ENCODE results near the gene KANSL1. TPM values are rescaled to one million over a fixed set of nuclear protein-coding genes. Genes with fewer than 3 reads are reported as not detected.
"Not testable (repeated sequence)": the region's sequence is repeated elsewhere in the genome, so short reads cannot be mapped to it uniquely, and the experiment has no call there.

Gene KANSL1
- total RNA-seq (233 and 261 TPM in 2 replicates), polyA plus RNA-seq (36.8 and 37.1 TPM in 2 replicates), polyA minus RNA-seq (70.6 and 111 TPM in 2 replicates)
- 68.6 TPM for total RNA-seq (2013)

- peaks cover 51% of the 10 kb centered on the region for H3K4me1 Mint-ChIP-seq
- Histone ChIP-seq H3K4me3 (ENCODE audit: control extremely low read depth in 1 of 5, extremely low read depth in 1 of 5, insufficient read depth in 1 of 5, low read depth in 2 of 5, low read length in 4 of 5) (peak within 1 kb of the TSS; percentile 83 to 100 (median 95)), H4K20me1 (ENCODE audit: control insufficient read depth, insufficient read depth, low read length, poor library complexity, severe bottlenecking) (peaks cover 23% of the 10 kb centered on the region), H3K4me2 (replicated peaks; ENCODE audit: low read depth, low read length, poor library complexity, severe bottlenecking) (peak within 1 kb of the TSS; percentile 83), H3K79me2 (ENCODE audit: control insufficient read depth, insufficient read depth, low read length) (peaks cover 73% of the 10 kb centered on the region), H3K27me3 (replicated peaks in 1 of 4; ENCODE audit: control extremely low read depth in 1 of 4, control insufficient read depth in 3 of 4, insufficient read depth in 4 of 4, low read length in 3 of 4) (no peaks in the 10 kb centered on the region), H3K9me3 (ENCODE audit: control extremely low read depth in 1 of 3, control insufficient read depth in 2 of 3, insufficient read depth in 1 of 3, low read length in 2 of 3) (no peaks in the 10 kb centered on the region), H3K9ac (ENCODE audit: low read length) (peak within 1 kb of the TSS; percentile 95), H2AFZ (ENCODE audit: insufficient read depth, low read depth, low read length, poor library complexity, severe bottlenecking) (peak within 1 kb of the TSS; percentile 98), H3K27ac (ENCODE audit: low read length in 2 of 2) (peak within 1 kb of the TSS; percentile 91 to 97), H3K4me1 (ENCODE audit: control insufficient read depth in 2 of 2, insufficient read depth in 2 of 2, low read length in 2 of 2) (peaks cover 33 to 41% of the 10 kb centered on the region in 2 donors), H3K36me3 (replicated peaks in 1 of 2; ENCODE audit: control extremely low read depth in 1 of 2, control insufficient read depth in 1 of 2, extremely low read depth in 1 of 2, insufficient read depth in 2 of 2, low read length in 1 of 2) (no peaks in the 10 kb centered on the region)
- peak within 1 kb of the TSS; percentile 99 for H3K27ac Mint-ChIP-seq
- H3K9me3 Mint-ChIP-seq (ENCODE audit: insufficient read depth), result no peaks in the 10 kb centered on the region
- WGBS (ENCODE audit: insufficient coverage), result under 1% methylated on average over 72 of the region's 72 CpGs
- intact Hi-C loops (cut with micrococcal nuclease), result loop anchor here (5.0 to 10.0 kb wide), 4 partner anchors 51 to 1132 kb away; partner anchors contain the start of genes EFCAB13 and NMT1
- DNase-seq, result peak; percentile 94
- POLR2A ChIA-PET, result interaction anchor here (0.6 to 1.3 kb wide), 6 partner anchors 11 to 1703 kb away, joined by 3 to 5 read pairs (median 4); partner anchors contain the start of gene SP2
- peak; percentile 31 for TF ChIP-seq CTCF (IDR thresholded peaks at IDR 0.05)
- no peak for TF ChIP-seq EZH2 (IDR thresholded peaks at IDR 0.05; ENCODE audit: borderline replicate concordance, insufficient read depth, low read depth, low read length, poor library complexity, severe bottlenecking)
- CTCF ChIA-PET, result interaction anchor here (0.6 to 3.0 kb wide), 24 partner anchors 8 to 226 kb away, joined by 3 to 27 read pairs (median 4); no protein-coding TSS in a partner anchor
- peak; percentile 72 for ATAC-seq (ENCODE audit: low read depth)
- no peaks in the 10 kb centered on the region for H3K27me3 Mint-ChIP-seq
- H3K4me3 Mint-ChIP-seq, result peak within 1 kb of the TSS; percentile 100
Measured at GRCh38 chr17:46193151-46193625, at the start of gene KANSL1. KANSL1 (minus strand) TSS chr17:46193429; CDS start chr17:46172143, 21,286 bp downstream.

GRCh38 chr17:46231359-46231758 is 38.1 kb upstream of the KANSL1 start:
- H3K9me3 Mint-ChIP-seq (ENCODE audit: insufficient read depth); H4K20me1 ChIP-seq (ENCODE audit: control insufficient read depth, insufficient read depth, low read length, poor library complexity, severe bottlenecking); H3K27me3 ChIP-seq (replicated peaks in 1 of 4; ENCODE audit: control extremely low read depth in 1 of 4, control insufficient read depth in 3 of 4, insufficient read depth in 4 of 4, low read length in 3 of 4); H3K4me2 ChIP-seq (replicated peaks; ENCODE audit: low read depth, low read length, poor library complexity, severe bottlenecking); H3K27ac Mint-ChIP-seq; H3K4me3 Mint-ChIP-seq; H3K4me1 Mint-ChIP-seq; CTCF ChIA-PET; H2AFZ ChIP-seq (ENCODE audit: insufficient read depth, low read depth, low read length, poor library complexity, severe bottlenecking); DNase-seq; POLR2A ChIA-PET; H3K4me3 ChIP-seq (ENCODE audit: control extremely low read depth in 1 of 5, extremely low read depth in 1 of 5, insufficient read depth in 1 of 5, low read depth in 2 of 5, low read length in 4 of 5); ATAC-seq (ENCODE audit: low read depth); H3K36me3 ChIP-seq (replicated peaks in 1 of 2; ENCODE audit: control extremely low read depth in 1 of 2, control insufficient read depth in 1 of 2, extremely low read depth in 1 of 2, insufficient read depth in 2 of 2, low read length in 1 of 2); H3K27ac ChIP-seq (ENCODE audit: low read length in 2 of 2); H3K4me1 ChIP-seq (ENCODE audit: control insufficient read depth in 2 of 2, insufficient read depth in 2 of 2, low read length in 2 of 2); H3K79me2 ChIP-seq (ENCODE audit: control insufficient read depth, insufficient read depth, low read length); intact Hi-C loops (cut with micrococcal nuclease); H3K27me3 Mint-ChIP-seq; H3K9ac ChIP-seq (ENCODE audit: low read length); H3K9me3 ChIP-seq (ENCODE audit: control extremely low read depth in 1 of 3, control insufficient read depth in 2 of 3, insufficient read depth in 1 of 3, low read length in 2 of 3): not testable (repeated sequence)
- 95% methylated on average over 4 of the region's 8 CpGs for WGBS (ENCODE audit: insufficient coverage)

GRCh38 chr17:46225274-46225794 is 32.1 kb upstream of the KANSL1 start:
- H3K27me3 ChIP-seq (replicated peaks in 1 of 4; ENCODE audit: control extremely low read depth in 1 of 4, control insufficient read depth in 3 of 4, insufficient read depth in 4 of 4, low read length in 3 of 4); H3K36me3 ChIP-seq (replicated peaks in 1 of 2; ENCODE audit: control extremely low read depth in 1 of 2, control insufficient read depth in 1 of 2, extremely low read depth in 1 of 2, insufficient read depth in 2 of 2, low read length in 1 of 2); H3K9me3 ChIP-seq (ENCODE audit: control extremely low read depth in 1 of 3, control insufficient read depth in 2 of 3, insufficient read depth in 1 of 3, low read length in 2 of 3); H3K27ac ChIP-seq (ENCODE audit: low read length in 2 of 2); H3K4me1 ChIP-seq (ENCODE audit: control insufficient read depth in 2 of 2, insufficient read depth in 2 of 2, low read length in 2 of 2); POLR2A ChIA-PET; CTCF ChIA-PET; H3K79me2 ChIP-seq (ENCODE audit: control insufficient read depth, insufficient read depth, low read length); H3K27me3 Mint-ChIP-seq; H3K9me3 Mint-ChIP-seq (ENCODE audit: insufficient read depth); H3K4me1 Mint-ChIP-seq; H4K20me1 ChIP-seq (ENCODE audit: control insufficient read depth, insufficient read depth, low read length, poor library complexity, severe bottlenecking): not testable (repeated sequence)
- peak overlapping the region; percentile 97 for H3K4me3 Mint-ChIP-seq
- peak overlapping the region; percentile 89 for H3K27ac Mint-ChIP-seq
- H3K4me3 ChIP-seq (ENCODE audit: control extremely low read depth in 1 of 5, extremely low read depth in 1 of 5, insufficient read depth in 1 of 5, low read depth in 2 of 5, low read length in 4 of 5), result peak overlapping the region in 4 of 5 experiments; percentile 38 to 54 (median 51)
- 0% methylated on average over 9 of the region's 22 CpGs for WGBS (ENCODE audit: insufficient coverage)
- intact Hi-C loops (cut with micrococcal nuclease), result loop anchor here (1.0 kb wide), 1 partner anchor 31 kb away; no protein-coding TSS in a partner anchor
- H2AFZ ChIP-seq (ENCODE audit: insufficient read depth, low read depth, low read length, poor library complexity, severe bottlenecking), result peak overlapping the region; percentile 74
- H3K9ac ChIP-seq (ENCODE audit: low read length), result peak overlapping the region; percentile 50
- ATAC-seq (ENCODE audit: low read depth) (peak; percentile 100), DNase-seq (peak; percentile 88)
- peak overlapping the region; percentile 48 for H3K4me2 ChIP-seq (replicated peaks; ENCODE audit: low read depth, low read length, poor library complexity, severe bottlenecking)
